Liver (tissue), 9 donors: Measurements from ENCODE around the gene FIBP. TPM values are rescaled to one million over a fixed set of nuclear protein-coding genes. Genes with fewer than 3 reads are reported as not detected.

ENCODE experiments used
- DNase-seq: peaks from one replicate; pipeline ENCODE4 v3.0.0-alpha.2; 2017; ENCODE audit warnings: low spot score
- H3K27ac ChIP-seq, 2 donors: one replicate each; pipeline ENCODE4 v1.7.0; 2013; ENCODE audit warnings: inconsistent platforms in 2 of 2, low read length in 2 of 2, control low read depth in 1 of 2, low read depth in 1 of 2, mild to moderate bottlenecking in 1 of 2
- H3K27me3 ChIP-seq, 4 donors: one replicate each; pipeline versions ENCODE4 v1.6.1 to v1.7.0; 2013; ENCODE audit warnings: low read length in 3 of 4, inconsistent platforms in 1 of 4, mild to moderate bottlenecking in 1 of 4, moderate library complexity in 1 of 4; ENCODE audit not compliant: control insufficient read depth in 4 of 4, insufficient read depth in 4 of 4
- H3K36me3 ChIP-seq, 4 donors: one replicate each; pipeline versions ENCODE4 v1.6.1 to v1.7.0; 2013; ENCODE audit warnings: low read length in 3 of 4, mild to moderate bottlenecking in 3 of 4, low read depth in 1 of 4, moderate library complexity in 1 of 4; ENCODE audit not compliant: control insufficient read depth in 4 of 4, insufficient read depth in 3 of 4
- H3K4me1 ChIP-seq, 4 donors: one replicate each; pipeline versions ENCODE4 v1.6.1 to v1.7.0; 2013; ENCODE audit warnings: low read length in 3 of 4, mild to moderate bottlenecking in 3 of 4, moderate library complexity in 1 of 4; ENCODE audit not compliant: control insufficient read depth in 4 of 4, insufficient read depth in 4 of 4
- H3K4me3 ChIP-seq, 3 donors: one replicate each; pipeline versions ENCODE4 v1.6.1 to v1.7.0; 2013; ENCODE audit warnings: low read length in 3 of 3, control low read depth in 1 of 3, low read depth in 1 of 3, mild to moderate bottlenecking in 1 of 3
- H3K9ac ChIP-seq, 2 donors: one replicate each; pipeline ENCODE4 v1.7.0; 2013; ENCODE audit warnings: low read length in 2 of 2, mild to moderate bottlenecking in 2 of 2, moderate library complexity in 2 of 2, control low read depth in 1 of 2, low read depth in 1 of 2
- H3K9me3 ChIP-seq, 4 donors: one replicate each; pipeline versions ENCODE4 v1.6.1 to v1.7.0; 2013; ENCODE audit warnings: low read length in 3 of 4; ENCODE audit not compliant: control insufficient read depth in 4 of 4
- FOXA1 ChIP-seq: IDR thresholded peaks from 2 replicates; pipeline ENCODE4 v1.6.1; 2016; ENCODE audit warnings: antibody characterized with exemption
- FOXA2 ChIP-seq: IDR thresholded peaks from 2 replicates; pipeline ENCODE4 v1.6.1; 2016; ENCODE audit warnings: antibody characterized with exemption
- GABPA ChIP-seq, 2 donors: IDR thresholded peaks in 1 of 2; conservative IDR thresholded peaks in 1 of 2; 2 replicates each; pipeline ENCODE4 v1.6.1; 2016; ENCODE audit warnings: antibody characterized with exemption in 2 of 2, mild to moderate bottlenecking in 1 of 2, moderate library complexity in 1 of 2
- HNF4G ChIP-seq: IDR thresholded peaks from 2 replicates; pipeline ENCODE4 v1.6.1; 2016; ENCODE audit warnings: antibody characterized with exemption
- JUND ChIP-seq, 2 donors: IDR thresholded peaks; 2 replicates each; pipeline ENCODE4 v1.6.1; 2016; ENCODE audit warnings: antibody characterized with exemption in 2 of 2
- NR2F2 ChIP-seq: IDR thresholded peaks from 2 replicates; pipeline ENCODE4 v1.6.1; 2016; ENCODE audit warnings: antibody characterized with exemption
- RAD21 ChIP-seq, 2 donors: IDR thresholded peaks; 2 replicates each; pipeline ENCODE4 v1.6.1; 2016; ENCODE audit warnings: antibody characterized with exemption in 2 of 2, mild to moderate bottlenecking in 2 of 2
- RXRA ChIP-seq, 2 donors: IDR thresholded peaks; 2 replicates each; pipeline ENCODE4 v1.6.1; 2017 to 2018; ENCODE audit warnings: antibody characterized with exemption in 2 of 2, mild to moderate bottlenecking in 1 of 2
- SP1 ChIP-seq: IDR thresholded peaks from 2 replicates; pipeline ENCODE4 v1.6.1; 2018; ENCODE audit warnings: antibody characterized with exemption, mild to moderate bottlenecking
- TAF1 ChIP-seq: conservative IDR thresholded peaks from 2 replicates; pipeline ENCODE4 v1.6.1; 2016; ENCODE audit warnings: antibody characterized with exemption, mild to moderate bottlenecking
- YY1 ChIP-seq: IDR thresholded peaks from 2 replicates; pipeline ENCODE4 v1.6.1; 2016; ENCODE audit warnings: antibody characterized with exemption, mild to moderate bottlenecking
- WGBS: extraction: QIAGEN DNeasy Blood & Tissue Kit; methylation state at CpG from one replicate; pipeline ENCODE4 v1.1.7; 2013; 5-methylcytosine and 5-hydroxymethylcytosine counted together
- polyA plus RNA-seq, 2 donors: library from polyadenylated mRNA; stranded (reverse) in 1 of 2; unstranded in 1 of 2; fragments of 200-250 nt in 1 of 2; fragments of >200 nt in 1 of 2; fragmentation: Nextera tagmentation in 1 of 2; extraction: Ambion mirVana in 1 of 2; gene quantifications; one replicate each; pipeline versions ENCODE4 v1.2.1 to v1.2.3, GENCODE V29; 2013 to 2015
- total RNA-seq, 2 donors: library from RNA; depleted of rRNA; stranded (reverse); fragments of >200 nt; gene quantifications; one replicate each; pipeline ENCODE4 v1.2.3, GENCODE V29; 2014
- TF ChIP-seq, protein P1 (sequence below): IDR thresholded peaks from 2 replicates; pipeline ENCODE4 v1.6.1; 2016; ENCODE audit warnings: antibody characterized with exemption
- TF ChIP-seq, protein P2 (sequence below): fragments of 150-350 bp; IDR thresholded peaks from 2 replicates; pipeline ENCODE4 v1.5.1; 2017; ENCODE audit warnings: improper control_type of control experiment, low read depth, low read length; ENCODE audit not compliant: missing input control
- TF ChIP-seq, protein P3 (sequence below): IDR thresholded peaks from 2 replicates; pipeline ENCODE4 v1.6.1; 2016; ENCODE audit warnings: antibody characterized with exemption
- TF ChIP-seq, protein P4 (sequence below): IDR thresholded peaks from 2 replicates; pipeline ENCODE4 v1.6.1; 2016; ENCODE audit warnings: antibody characterized with exemption
- TF ChIP-seq, protein P5 (sequence below): IDR thresholded peaks from 2 replicates; pipeline ENCODE4 v1.6.1; 2016; ENCODE audit warnings: antibody characterized with exemption, mild to moderate bottlenecking
- donor health status: healthy.
- donor health status: healthy.
- donor health status: healthy.
- donor health status: healthy.
- donor health status: healthy.

FIBP gene
- total and polyA plus RNA-seq, 4 donors = 23.7 to 45.4 (median 29.1) TPM

DNA sequence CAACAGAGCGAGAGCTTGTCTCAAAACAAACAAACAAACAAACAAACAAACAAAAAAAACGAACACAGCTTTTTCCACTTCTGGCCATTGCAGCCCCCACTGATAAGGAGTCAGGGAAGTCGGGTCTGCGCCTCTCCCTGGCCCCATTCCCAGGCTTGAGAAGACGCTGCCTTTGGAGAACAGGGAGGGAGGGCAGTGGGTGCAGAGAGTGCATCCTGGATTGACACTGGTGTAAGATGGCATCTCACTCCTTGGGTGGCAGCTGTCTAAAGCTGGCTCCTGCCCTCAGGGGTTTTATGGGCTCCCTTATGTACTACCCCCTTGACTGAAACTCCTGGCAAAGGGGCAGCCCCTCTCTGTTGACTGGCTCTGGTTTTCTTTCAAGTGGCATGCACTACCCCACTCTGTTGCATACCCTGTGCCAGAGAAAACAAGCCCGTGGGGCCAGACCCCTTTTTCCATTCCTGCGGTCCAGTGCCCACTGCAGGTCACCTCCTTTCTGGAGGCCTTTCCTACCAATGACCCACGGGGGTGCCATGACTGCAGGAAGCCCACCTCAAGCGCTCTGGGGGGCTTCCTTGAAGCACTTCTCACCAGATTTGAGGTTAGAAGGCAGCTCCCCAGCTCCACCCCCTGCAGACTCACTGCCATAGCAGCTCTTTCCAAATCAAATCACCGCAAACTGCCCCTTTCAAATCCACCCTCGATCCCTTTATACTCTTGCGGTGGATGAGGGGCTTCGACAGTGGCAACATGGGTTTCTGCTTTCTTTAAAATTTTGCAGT, 43.7 kb upstream of the FIBP start:
- no peak overlapping the region for H3K4me3 ChIP-seq
- no peak overlapping the region for H3K9ac ChIP-seq
- TF ChIP-seq FOXA1 (no peak), NR2F2 (no peak), GABPA (IDR thresholded peaks at IDR 0.05 in 1 of 2, conservative IDR thresholded peaks at IDR 0.05 in 1 of 2) (no peak), JUND (IDR thresholded peaks at IDR 0.05) (no peak), FOXA2 (no peak), TAF1 (no peak), SP1 (no peak), RAD21 (IDR thresholded peaks at IDR 0.05) (no peak), HNF4G (no peak)
- TF ChIP-seq, protein P1, sequence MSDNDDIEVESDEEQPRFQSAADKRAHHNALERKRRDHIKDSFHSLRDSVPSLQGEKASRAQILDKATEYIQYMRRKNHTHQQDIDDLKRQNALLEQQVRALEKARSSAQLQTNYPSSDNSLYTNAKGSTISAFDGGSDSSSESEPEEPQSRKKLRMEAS = no peak
- TF ChIP-seq, protein P2, sequence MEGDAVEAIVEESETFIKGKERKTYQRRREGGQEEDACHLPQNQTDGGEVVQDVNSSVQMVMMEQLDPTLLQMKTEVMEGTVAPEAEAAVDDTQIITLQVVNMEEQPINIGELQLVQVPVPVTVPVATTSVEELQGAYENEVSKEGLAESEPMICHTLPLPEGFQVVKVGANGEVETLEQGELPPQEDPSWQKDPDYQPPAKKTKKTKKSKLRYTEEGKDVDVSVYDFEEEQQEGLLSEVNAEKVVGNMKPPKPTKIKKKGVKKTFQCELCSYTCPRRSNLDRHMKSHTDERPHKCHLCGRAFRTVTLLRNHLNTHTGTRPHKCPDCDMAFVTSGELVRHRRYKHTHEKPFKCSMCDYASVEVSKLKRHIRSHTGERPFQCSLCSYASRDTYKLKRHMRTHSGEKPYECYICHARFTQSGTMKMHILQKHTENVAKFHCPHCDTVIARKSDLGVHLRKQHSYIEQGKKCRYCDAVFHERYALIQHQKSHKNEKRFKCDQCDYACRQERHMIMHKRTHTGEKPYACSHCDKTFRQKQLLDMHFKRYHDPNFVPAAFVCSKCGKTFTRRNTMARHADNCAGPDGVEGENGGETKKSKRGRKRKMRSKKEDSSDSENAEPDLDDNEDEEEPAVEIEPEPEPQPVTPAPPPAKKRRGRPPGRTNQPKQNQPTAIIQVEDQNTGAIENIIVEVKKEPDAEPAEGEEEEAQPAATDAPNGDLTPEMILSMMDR = no peak
- TF ChIP-seq, protein P3, sequence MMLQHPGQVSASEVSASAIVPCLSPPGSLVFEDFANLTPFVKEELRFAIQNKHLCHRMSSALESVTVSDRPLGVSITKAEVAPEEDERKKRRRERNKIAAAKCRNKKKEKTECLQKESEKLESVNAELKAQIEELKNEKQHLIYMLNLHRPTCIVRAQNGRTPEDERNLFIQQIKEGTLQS = no peak
- no peaks in the 10 kb centered on the region for H3K27me3 ChIP-seq
- no peak overlapping the region for H3K27ac ChIP-seq
- 63% methylated on average over 13 of the region's 13 CpGs for WGBS
- DNase-seq = no peak
- no peaks in the 10 kb centered on the region for H3K9me3 ChIP-seq
- peaks cover 0 to 3% (median 1%) of the 10 kb centered on the region in 4 donors for H3K4me1 ChIP-seq
- no peaks in the 10 kb centered on the region for H3K36me3 ChIP-seq

- 78% methylated on average over 6 of the region's 6 CpGs for WGBS
- H3K27ac ChIP-seq = no peak overlapping the region
- no peaks in the 10 kb centered on the region for H3K27me3 ChIP-seq
- no peak overlapping the region for H3K4me3 ChIP-seq
- no peak for DNase-seq
- H3K9ac ChIP-seq = no peak overlapping the region
- H3K36me3 ChIP-seq = no peaks in the 10 kb centered on the region
- H3K4me1 ChIP-seq = peaks cover 0 to 3% (median 1%) of the 10 kb centered on the region in 4 donors
- TF ChIP-seq, protein P4, sequence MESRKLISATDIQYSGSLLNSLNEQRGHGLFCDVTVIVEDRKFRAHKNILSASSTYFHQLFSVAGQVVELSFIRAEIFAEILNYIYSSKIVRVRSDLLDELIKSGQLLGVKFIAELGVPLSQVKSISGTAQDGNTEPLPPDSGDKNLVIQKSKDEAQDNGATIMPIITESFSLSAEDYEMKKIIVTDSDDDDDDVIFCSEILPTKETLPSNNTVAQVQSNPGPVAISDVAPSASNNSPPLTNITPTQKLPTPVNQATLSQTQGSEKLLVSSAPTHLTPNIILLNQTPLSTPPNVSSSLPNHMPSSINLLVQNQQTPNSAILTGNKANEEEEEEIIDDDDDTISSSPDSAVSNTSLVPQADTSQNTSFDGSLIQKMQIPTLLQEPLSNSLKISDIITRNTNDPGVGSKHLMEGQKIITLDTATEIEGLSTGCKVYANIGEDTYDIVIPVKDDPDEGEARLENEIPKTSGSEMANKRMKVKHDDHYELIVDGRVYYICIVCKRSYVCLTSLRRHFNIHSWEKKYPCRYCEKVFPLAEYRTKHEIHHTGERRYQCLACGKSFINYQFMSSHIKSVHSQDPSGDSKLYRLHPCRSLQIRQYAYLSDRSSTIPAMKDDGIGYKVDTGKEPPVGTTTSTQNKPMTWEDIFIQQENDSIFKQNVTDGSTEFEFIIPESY = no peak
- H3K9me3 ChIP-seq = no peaks in the 10 kb centered on the region
Observed at GRCh38 chr11:65928667-65929066, 40.4 kb upstream of the FIBP start.

- no peak overlapping the region for H3K4me3 ChIP-seq
- 37% methylated on average over 9 of the region's 9 CpGs for WGBS
- TF ChIP-seq, protein P5, sequence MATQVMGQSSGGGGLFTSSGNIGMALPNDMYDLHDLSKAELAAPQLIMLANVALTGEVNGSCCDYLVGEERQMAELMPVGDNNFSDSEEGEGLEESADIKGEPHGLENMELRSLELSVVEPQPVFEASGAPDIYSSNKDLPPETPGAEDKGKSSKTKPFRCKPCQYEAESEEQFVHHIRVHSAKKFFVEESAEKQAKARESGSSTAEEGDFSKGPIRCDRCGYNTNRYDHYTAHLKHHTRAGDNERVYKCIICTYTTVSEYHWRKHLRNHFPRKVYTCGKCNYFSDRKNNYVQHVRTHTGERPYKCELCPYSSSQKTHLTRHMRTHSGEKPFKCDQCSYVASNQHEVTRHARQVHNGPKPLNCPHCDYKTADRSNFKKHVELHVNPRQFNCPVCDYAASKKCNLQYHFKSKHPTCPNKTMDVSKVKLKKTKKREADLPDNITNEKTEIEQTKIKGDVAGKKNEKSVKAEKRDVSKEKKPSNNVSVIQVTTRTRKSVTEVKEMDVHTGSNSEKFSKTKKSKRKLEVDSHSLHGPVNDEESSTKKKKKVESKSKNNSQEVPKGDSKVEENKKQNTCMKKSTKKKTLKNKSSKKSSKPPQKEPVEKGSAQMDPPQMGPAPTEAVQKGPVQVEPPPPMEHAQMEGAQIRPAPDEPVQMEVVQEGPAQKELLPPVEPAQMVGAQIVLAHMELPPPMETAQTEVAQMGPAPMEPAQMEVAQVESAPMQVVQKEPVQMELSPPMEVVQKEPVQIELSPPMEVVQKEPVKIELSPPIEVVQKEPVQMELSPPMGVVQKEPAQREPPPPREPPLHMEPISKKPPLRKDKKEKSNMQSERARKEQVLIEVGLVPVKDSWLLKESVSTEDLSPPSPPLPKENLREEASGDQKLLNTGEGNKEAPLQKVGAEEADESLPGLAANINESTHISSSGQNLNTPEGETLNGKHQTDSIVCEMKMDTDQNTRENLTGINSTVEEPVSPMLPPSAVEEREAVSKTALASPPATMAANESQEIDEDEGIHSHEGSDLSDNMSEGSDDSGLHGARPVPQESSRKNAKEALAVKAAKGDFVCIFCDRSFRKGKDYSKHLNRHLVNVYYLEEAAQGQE = no peak
- TF ChIP-seq HNF4G = no peak
- TF ChIP-seq, protein P4 = no peak
- TF ChIP-seq NR2F2 = no peak
- no peak for TF ChIP-seq RXRA (IDR thresholded peaks at IDR 0.05)
- TF ChIP-seq, protein P1 = no peak
- TF ChIP-seq FOXA2 = no peak
- TF ChIP-seq YY1 = no peak
Observed at GRCh38 chr11:65927904-65928397, 39.7 kb upstream of the FIBP start.

More at GRCh38 chr11:65927904-65928397, 39.7 kb upstream of the FIBP start:
- peak; percentile 51 for DNase-seq
- H3K27me3 ChIP-seq = no peaks in the 10 kb centered on the region
- peak overlapping the region; percentile 6 to 36 for H3K27ac ChIP-seq
- peaks cover 0 to 4% (median under 1%) of the 10 kb centered on the region in 4 donors for H3K36me3 ChIP-seq
- no peak overlapping the region for H3K9ac ChIP-seq
- H3K4me1 ChIP-seq = peaks cover 0 to 3% (median 1%) of the 10 kb centered on the region in 4 donors
- no peaks in the 10 kb centered on the region for H3K9me3 ChIP-seq
